GDM1 (cell line): ENCODE results near the gene FAM83G.
"Not testable (repeated sequence)": the region's sequence is repeated elsewhere in the genome, so short reads cannot be mapped to it uniquely, and the experiment has no call there.

Source experiments
- DNase-seq: peaks from one replicate; lab custom pipeline; 2025; lab: John Stamatoyannopoulos, UW

The FAM83G gene

GRCh38 chr17:19004421-19005136 lies at the start of gene FAM83G:
FAM83G (minus strand) TSS chr17:19004764; CDS start chr17:19004041, 723 bp downstream.
- peak; percentile 10 for DNase-seq

GRCh38 chr17:19048826-19049225 lies 44.3 kb upstream of the FAM83G start:
- DNase-seq = not testable (repeated sequence)

- DNase-seq = not testable (repeated sequence)
Observed at GRCh38 chr17:19047510-19047909, 42.9 kb upstream of the FAM83G start.

GRCh38 chr17:19046782-19047375 lies 42.3 kb upstream of the FAM83G start, which contains the start of gene GRAP:
GRAP (minus strand) TSS chr17:19046957; CDS start chr17:19046926, 31 bp downstream.
- not testable (repeated sequence) for DNase-seq

- DNase-seq = not testable (repeated sequence)
Observed at GRCh38 chr17:19044643-19045042, 40.1 kb upstream of the FAM83G start.

GRCh38 chr17:19043032-19043431 lies 38.5 kb upstream of the FAM83G start:
- not testable (repeated sequence) for DNase-seq

GRCh38 chr17:19042369-19042768 lies 37.8 kb upstream of the FAM83G start:
- not testable (repeated sequence) for DNase-seq

- DNase-seq = not testable (repeated sequence)
Observed at GRCh38 chr17:19041871-19042270, 37.3 kb upstream of the FAM83G start.

GRCh38 chr17:19040350-19040749 lies 35.8 kb upstream of the FAM83G start:
- not testable (repeated sequence) for DNase-seq

GRCh38 chr17:19038730-19039129 lies 34.2 kb upstream of the FAM83G start:
- DNase-seq = not testable (repeated sequence)

- DNase-seq = not testable (repeated sequence)
Observed at GRCh38 chr17:19038007-19038406, 33.4 kb upstream of the FAM83G start.

- DNase-seq = not testable (repeated sequence)
Observed at GRCh38 chr17:19037547-19037946, 33.0 kb upstream of the FAM83G start.

GRCh38 chr17:19036186-19036585 lies 31.6 kb upstream of the FAM83G start:
- not testable (repeated sequence) for DNase-seq

- not testable (repeated sequence) for DNase-seq
Observed at GRCh38 chr17:19032377-19032988, 27.9 kb upstream of the FAM83G start.

GRCh38 chr17:19031729-19032128 lies 27.2 kb upstream of the FAM83G start:
- not testable (repeated sequence) for DNase-seq

- not testable (repeated sequence) for DNase-seq
Observed at GRCh38 chr17:19030771-19031449, 26.3 kb upstream of the FAM83G start.

- not testable (repeated sequence) for DNase-seq
Observed at GRCh38 chr17:19029740-19030139, 25.2 kb upstream of the FAM83G start.

- not testable (repeated sequence) for DNase-seq
Observed at GRCh38 chr17:19028671-19029070, 24.1 kb upstream of the FAM83G start.

GRCh38 chr17:19024101-19025078 lies 19.8 kb upstream of the FAM83G start:
- no peak for DNase-seq

- DNase-seq = no peak
Observed at GRCh38 chr17:19023209-19023999, 18.8 kb upstream of the FAM83G start.
